HG03060 (cell line): ENCODE data around the gene ARHGAP6.
"Not testable (repeated sequence)": the region's sequence is repeated elsewhere in the genome, so short reads cannot be mapped to it uniquely, and the experiment has no call there.

Source experiments
- ATAC-seq: cut with Tn5 transposase; IDR thresholded peaks from one replicate; pipeline ENCODE4 v1.9.1; 2021; ENCODE audit warnings: low read depth, moderate number of reproducible peaks; ENCODE audit not compliant: unreplicated experiment

Gene ARHGAP6

DNA sequence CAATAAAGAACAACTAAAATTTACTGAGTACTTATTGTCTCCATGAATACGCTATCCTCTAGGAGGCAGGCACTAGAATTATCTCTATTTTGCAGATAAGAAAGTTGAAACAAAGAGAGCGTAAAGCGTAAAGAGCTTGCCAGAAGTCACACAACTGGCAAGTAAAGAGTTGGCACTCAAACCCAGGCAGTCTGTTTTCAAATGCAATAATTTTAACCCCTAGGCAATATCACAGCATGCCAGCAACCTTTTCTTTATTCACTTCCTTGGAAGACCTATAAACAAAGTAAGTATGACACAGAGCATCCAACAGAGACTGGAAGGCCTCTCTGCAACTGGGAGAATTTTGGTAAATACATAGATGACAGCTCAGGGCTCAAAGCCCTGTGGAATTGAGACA is 395.7 kb downstream of the ARHGAP6 start:
- ATAC-seq = no peak

DNA sequence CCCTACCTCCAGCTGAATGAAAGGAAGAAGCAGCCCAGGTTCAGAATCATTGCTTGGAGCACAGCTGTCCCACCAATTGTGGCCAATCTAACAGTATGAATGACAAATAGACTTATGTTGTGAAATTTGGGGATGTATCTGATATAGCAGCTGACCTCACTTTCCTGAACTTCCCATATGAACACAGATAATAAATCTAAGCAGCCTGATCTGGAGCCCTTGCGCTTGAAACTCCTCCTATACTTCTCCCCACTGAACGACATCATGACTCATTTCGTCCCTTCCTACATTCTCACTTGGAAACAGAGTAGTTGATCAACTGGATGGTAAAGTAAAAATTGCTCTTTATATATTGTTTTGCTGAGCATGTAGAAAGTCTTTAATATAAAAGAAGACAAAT is 396.7 kb downstream of the ARHGAP6 start:
- no peak for ATAC-seq

DNA sequence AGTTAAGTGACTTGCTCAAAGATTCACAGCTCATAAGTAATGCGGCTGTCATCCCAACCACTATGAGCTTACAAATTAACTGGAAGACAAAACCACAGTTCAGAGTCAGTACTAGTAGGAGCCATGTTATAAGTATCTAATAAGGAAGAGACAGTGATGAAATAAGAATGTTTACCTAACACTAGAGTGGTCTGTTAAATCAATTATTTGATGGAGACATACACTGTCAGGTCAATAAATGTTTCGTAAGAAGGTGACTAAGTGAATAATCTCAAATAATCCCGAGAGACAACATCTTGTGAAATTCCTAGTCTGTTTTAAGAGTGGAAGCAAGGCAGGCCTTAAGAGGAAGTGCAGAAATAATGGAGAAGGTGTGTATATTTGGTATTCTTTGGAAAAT is 398.3 kb downstream of the ARHGAP6 start:
- ATAC-seq = no peak

DNA sequence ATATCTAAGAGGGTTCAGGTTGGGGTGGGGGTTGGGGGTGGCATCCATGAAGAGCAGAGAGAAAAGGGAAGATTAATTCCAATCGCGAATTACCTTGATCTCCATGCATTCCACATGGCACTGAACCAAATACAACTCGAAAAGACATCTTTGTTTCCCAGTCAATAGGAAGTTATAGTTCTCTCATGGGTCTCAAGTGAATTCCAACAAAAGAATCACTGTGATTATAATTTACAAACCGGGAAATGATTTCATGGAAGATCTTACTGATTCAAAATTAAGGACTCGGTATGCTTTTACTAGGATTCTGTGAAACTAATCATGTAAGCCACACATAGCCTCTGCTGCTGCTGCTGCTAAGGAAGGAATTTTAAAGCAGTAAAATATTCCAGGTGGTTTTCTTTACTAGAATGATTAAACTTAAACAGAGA is 399.1 kb downstream of the ARHGAP6 start:
- ATAC-seq = no peak

DNA sequence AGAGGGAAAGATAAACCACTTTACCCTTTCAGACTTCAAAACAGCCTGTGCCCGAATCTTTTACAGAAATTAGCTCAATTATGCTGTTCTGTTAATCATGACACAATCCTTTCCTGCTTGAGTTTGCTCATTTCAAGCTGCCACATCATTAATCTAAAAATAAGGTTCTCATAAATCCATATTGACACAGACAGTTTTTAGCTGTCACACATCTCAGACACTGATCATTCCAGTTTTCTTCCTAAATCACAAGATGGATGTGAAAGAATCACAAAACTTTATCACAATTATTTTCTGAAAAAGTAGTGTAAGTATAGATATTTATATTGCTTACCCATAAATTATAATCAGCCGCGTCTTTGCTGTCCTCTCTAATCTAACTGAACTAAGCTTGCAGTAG is 400.4 kb downstream of the ARHGAP6 start:
- no peak for ATAC-seq

DNA sequence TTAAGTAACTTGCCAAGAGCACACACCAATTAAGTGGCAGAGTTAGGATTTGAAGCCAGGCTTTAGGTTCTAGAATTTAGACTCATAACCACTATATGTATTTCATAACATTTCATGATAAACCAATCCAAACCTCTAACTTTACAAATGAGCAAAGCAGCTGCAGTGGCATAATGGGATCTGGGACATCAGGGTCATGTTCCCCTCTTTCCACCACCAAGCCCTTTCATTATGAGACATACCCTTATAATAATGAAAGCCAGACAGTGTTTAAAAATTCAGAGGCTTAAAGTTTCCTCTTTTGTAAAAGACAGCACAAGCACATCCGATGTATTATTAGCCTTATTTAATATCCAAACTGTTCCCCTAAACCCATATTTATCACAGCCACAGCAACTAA is 400.8 kb downstream of the ARHGAP6 start:
- ATAC-seq = no peak

DNA sequence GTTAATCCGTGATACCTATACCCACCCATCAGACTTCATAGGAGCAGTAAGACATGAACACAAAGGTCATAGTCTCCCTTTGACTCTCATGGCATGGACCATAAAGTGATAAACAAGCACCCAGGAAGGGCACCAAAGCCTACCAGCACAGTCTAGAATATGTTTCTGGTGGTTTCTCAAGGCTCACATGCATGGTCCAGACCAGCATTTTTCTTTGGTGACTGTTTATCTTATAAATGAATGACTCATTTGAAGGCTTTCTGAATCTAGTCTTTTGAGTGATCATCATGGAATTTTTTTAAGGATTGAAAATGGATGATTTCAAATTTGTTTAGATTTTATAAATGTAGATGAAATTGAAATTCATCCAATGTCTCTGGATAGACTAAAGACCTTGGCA is 404.5 kb downstream of the ARHGAP6 start:
- ATAC-seq = no peak

DNA sequence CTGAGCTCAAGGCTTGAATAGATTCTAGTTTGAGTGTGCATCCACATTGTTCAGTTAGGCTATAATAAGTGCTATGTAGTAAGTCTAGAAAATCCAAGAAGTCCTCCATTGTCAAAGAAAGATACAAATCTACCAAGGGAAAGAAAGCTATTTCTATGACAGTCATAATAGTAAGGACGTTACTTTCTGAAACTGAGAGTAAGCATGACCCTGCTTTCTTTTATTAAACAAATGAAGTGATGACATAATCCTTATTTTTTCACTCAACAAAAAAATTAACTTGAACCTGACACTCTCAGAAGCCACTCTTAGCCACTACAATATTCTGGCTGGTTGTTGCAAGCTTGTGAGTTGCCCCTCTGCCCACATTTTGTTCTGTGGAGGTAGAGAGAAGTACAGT is 406.3 kb downstream of the ARHGAP6 start:
- ATAC-seq = no peak

DNA sequence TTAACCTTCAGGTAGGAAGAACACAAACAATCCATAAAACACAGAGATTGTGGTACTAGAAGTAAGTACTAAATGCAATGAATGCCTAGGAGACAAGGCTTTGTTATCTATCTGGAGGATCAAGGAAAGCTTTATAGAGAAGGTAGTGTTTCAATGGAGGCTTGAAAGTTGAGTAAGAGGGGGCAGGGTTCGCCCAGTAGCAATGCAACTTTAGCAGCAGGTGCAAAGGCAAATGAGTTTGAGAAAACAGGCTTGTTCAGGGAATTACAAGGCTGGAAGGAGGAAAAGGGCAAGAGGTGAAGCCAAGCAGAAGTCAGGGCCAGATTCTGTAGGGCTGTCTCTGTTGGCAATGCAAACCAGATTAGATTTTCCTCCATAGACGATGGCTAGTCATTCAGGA is 408.0 kb downstream of the ARHGAP6 start:
- no peak for ATAC-seq

DNA sequence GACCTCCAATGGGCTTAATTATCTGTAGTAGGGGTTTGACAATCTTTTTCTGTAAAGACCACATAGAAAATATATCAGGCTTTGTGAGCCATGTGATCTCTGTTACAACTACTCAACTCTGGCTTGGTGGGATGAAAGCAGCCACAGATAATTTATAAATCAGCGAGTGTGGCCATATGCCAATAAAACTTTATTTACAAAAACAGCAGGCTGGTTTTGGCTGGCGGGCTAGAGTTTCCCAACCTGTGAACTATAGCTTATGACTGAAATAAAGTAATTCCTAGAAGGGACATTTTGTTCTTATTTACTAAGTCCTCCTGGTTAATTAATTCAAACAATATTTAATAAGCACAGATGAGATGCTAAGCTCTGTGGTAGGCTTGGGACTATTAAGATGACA is 408.4 kb downstream of the ARHGAP6 start:
- no peak for ATAC-seq

DNA sequence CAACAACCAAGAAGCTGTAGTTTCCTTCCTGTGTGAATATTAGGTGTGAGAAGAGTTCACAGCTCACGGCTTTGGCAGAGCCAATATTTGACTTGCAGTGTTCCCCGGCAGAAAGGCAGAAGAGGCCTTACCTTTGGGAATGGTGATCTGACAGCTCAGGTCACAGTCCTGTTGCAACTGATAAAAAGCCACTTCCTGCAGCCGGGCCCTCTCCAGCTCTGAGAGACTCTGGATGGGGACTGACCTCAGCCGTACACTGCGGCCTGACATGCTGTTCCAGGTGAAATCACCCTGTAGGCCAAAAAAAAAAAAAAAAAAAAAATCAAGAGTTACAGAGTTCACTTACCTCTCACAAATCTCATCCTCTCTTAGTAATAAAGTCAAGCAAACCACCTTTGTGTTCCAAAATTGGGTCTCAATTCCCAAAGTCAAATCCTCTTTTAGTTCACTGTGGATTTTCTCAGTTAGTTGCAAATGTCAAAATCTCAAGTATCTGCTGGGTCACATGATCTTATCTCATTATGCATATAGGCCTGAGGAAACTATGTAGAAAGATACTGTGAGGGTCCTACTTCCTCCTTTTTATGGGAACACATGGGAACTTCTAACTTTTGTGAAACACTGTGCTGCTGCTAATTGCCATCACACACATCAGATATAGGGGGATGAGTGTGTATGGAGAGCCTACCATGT is 411.2 kb downstream of the ARHGAP6 start:
- ATAC-seq = no peak

DNA sequence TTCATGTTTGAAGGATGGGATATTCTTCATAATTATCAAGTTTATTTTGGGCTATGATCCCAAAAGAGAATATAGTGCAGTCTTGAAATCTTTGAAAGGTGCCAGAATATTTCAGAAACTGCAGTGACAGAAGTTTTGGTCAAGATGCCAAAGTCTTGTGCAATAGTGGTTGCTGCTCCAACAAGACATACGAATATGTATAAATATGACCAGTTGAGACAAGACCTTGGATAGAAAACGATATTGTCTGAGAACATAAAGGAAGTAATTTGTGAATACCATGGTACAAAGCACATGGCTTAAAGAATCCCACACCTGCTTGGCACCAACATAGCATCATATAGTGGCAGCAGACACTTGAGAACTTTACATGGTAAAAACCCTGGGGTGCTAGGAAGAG is 421.1 kb downstream of the ARHGAP6 start:
- ATAC-seq = no peak

DNA sequence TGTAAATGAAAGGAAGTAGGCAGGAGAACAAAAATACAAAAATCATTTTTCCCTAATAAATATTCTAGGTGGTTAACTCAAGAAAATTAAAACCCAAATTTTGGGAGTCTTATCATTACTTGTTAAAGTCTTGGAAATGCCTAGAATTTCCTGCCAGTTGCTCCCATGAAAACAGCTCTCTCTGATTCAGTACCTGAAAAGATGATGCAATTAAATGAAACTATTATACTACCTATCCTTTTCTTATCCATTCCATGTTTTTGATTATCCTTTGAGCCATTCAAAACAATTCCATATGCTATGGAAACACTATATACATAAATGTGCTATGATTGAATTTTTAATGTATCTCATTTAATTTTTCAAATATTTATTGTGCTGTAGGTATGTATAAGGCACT is 423.0 kb downstream of the ARHGAP6 start:
- no peak for ATAC-seq

DNA sequence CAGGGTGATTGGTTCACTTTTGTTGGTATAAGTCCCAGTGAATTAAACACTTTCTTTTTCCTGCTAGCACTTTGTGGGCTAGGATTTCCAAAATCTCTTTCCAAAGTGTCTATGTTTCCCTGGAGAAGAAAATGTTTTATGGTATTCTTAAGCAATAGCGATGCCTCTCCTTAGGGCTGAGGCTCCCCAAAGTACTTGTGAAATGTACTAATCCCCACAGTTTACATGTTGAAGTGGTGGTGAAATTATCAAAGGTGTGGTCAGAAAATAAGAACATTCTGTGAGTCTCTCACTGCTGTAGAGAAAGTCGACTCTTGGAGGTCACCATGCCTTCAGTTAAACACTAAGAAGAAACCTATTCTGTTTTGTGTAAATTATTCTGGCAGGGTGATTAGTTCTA is 424.0 kb downstream of the ARHGAP6 start:
- no peak for ATAC-seq

DNA sequence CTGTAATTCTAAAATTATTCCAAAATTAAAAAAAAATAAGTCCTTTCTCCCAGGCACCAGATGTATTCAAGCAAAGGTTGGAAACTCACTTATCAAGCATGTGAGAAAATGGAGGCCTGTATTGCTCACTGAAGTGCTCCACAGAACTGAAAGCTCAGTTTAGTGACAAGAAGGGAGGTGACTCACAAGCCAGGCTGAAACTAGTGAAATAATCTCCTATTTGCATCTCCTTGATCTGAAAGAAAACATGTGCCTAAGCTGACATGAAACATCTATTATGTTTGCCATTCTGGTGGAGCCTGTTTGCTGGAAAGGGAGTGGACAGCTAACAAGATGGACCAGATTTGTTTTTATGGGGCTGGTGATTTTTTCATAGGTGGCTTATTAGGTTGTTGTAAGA is 426.5 kb downstream of the ARHGAP6 start:
- ATAC-seq = no peak

DNA sequence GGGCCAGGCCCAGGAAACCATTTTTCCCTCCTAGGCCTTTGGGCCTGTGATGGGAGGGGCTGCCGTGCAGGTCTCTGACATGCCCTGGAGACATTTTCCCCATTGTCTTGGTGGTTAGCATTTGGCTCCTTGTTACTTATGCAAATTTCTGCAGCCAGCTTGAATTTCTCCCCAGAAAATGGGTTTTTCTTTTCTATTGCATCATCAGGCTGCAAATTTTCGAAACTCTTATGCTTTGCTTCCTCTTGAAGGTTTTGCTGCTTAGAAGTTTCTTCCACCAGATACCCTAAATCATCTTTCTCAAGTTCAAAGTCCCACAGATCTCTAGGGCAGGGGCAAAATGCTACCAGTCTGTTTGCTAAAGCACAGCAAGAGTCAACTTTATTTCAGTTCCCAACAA is 430.3 kb downstream of the ARHGAP6 start:
- ATAC-seq = not testable (repeated sequence)

DNA sequence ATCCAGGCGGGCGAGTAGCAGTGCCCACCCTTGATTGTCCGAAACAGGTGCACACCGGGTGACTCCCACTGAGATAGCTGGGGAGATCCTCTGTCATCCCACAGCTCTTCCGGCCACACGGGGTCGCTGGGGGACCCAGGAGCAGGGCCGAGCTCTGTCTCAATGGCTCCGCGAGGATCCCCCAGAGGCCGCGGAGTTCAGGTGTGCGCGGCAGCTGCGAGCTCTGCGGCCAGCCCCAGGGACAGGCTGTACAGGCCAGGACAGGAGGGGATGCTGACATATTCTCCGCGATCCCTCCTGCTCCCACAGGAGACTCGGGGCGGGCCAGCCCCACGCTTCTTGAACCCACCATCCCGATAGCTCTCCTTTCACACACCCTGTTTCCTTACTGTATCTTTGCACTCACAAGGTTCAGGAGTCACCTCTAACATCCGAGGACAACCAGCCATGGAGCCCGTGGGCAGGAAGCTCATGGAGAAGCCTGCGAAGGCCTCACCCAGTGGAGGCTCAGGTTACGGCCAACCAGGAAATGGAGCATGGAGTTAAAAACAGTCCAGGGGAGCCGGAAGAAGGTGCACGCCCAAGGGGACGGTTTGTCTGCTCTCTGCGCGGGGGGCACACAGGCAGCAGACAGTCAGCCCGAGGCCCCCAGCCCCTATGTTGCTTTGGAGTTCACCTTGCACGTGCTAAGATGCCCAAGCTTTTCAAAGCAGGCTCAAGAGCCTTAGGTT is 450.4 kb downstream of the ARHGAP6 start:
- no peak for ATAC-seq

DNA sequence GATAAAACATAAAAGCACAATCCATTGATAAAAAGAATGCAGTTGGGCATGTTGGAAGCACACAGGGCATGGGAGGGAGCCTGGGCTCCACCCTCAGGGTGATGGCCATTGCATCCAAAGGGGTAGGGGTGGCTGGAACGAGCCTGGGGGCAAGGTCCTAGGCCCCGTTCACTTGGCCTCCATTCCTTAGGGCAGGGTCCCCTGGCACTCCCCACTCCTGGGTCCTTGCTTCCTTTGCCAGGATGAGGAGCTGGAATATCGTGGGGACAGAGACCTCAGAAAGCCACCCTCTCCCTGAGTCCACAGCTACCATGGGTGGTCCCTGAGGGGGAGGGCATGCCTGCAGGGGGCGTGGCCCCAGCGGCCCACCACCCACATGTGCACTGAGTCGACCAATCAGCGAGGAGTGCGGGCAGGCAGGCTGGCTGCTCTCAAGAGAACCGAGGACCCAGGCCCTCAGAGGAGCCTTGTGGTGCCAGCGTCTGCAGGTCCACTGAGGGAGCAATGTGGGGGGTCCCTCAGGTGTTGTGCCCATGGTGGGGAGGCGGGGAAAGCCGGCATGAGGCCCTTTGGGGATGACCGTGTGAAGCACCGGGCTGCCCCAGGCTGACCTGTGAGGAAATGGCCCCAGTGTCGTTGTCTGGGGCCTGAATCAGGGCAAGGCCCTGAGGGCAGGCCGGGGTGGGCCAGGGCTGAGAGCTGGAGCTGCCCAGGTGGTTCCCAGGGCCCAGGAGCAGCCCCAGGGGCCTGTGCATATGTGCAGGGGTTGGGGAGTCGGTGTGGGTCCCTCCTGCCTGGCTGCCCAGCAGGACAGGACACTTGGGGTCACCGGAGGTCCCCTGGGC is 451.2 kb downstream of the ARHGAP6 start:
- no peak for ATAC-seq

DNA sequence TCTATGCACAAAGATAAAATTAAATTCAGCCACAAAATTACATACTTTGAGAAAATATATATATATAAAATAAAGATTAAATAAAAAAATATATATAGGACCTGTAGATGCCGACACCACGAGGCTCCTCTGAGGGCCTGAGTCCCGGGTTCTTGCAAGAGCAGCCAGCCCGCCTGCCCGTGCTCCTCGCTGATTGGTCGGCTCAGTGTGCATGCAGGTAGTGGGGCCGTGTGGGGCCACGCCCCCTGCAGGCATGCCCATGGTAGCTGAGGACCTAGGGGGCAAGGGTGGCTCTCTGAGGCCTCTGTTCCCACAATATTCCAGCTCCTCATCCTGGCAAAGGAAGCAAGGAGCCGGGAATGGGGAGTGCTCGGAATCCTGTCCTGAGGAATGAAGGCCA is 453.0 kb downstream of the ARHGAP6 start:
- no peak for ATAC-seq

DNA sequence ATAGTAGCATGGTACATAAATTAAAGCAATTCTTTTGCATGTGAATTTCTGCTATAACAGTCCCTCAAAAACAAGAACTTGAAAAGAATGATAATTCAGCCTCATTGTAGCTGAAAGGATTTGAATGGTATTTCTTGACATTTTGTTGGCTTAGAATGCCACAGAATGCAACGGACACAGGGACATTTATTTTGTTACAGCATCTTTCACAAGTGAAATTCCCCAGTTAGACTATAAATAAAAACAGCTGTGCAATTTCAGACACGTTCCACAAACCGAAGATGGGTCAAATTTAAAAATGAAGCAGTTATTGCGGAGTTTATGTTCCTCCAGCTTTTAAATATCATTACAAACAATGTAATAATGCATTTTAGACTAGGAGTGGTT is 455.3 kb downstream of the ARHGAP6 start:
- ATAC-seq = no peak

DNA sequence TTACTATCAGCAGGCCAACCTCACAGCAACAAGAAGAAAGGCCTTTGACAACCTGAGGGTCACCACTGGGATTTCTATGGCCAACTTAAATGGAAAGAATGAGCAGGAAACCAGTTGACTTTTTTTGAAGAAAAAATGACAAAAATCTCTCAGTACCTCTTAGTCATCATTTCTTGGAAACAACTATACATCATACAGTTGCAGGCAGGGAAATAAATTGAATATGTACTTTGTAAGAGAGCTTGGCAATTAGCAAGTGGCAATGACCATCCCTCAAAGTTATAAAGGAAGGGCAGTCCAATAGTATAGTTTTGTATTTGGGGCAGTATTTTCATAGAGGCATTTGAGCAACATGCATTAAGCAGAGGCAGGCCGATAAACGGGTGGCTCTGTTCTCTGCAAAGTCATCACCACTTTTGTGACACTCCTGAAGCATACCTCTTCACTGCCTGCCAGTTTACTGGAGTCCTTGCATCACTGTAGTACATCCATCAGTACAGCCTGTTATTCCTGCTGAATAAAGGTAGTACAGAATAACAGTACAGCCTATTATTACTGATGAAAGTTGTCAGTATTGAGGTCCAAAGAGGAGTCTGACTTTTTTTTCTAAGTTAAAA is 455.8 kb downstream of the ARHGAP6 start:
- no peak for ATAC-seq
